GM23338 (cell line): Measurements from ENCODE around the gene MAN1C1. TPM values are rescaled to one million over a fixed set of nuclear protein-coding genes. Genes with fewer than 3 reads are reported as not detected.
A peak's percentile ranks its signal among the peaks of the same experiment; 100 is the strongest.

Source experiments
- ATAC-seq: fragments of 200-7000 bp; cut with Tn5 transposase; 3 replicates; pipeline ENCODE4 v1.9.1; 2020
- DNase-seq: peaks from one replicate; pipeline ENCODE4 v3.0.0-alpha.2; 2015; ENCODE audit warnings: low spot score
- H2AFZ ChIP-seq: fragments of 200-600 bp; sonication (generic); 2 replicates; pipeline ENCODE4 v1.8.0; 2016; ENCODE audit warnings: antibody characterized with exemption, mild to moderate bottlenecking, moderate library complexity
- H3F3A ChIP-seq: fragments of 200-600 bp; sonication (generic); replicated peaks from 2 replicates; pipeline ENCODE4 v1.8.0; 2017; ENCODE audit warnings: antibody characterized with exemption, mixed run types, low read depth
- H3K27ac ChIP-seq: fragments of 200-600 bp; sonication (generic); 2 replicates; pipeline ENCODE4 v1.6.1; 2016; ENCODE audit warnings: low read depth
- H3K27me3 ChIP-seq: fragments of 200-600 bp; sonication (generic); 2 replicates; pipeline ENCODE4 v1.8.0; 2016; ENCODE audit warnings: mild to moderate bottlenecking, mixed run types, moderate library complexity; ENCODE audit not compliant: insufficient read depth
- H3K36me3 ChIP-seq: fragments of 200-600 bp; sonication (generic); 2 replicates; pipeline ENCODE4 v1.8.0; 2016; ENCODE audit warnings: mild to moderate bottlenecking; ENCODE audit not compliant: insufficient read depth
- H3K4me1 ChIP-seq: fragments of 200-600 bp; sonication (generic); 2 replicates; pipeline ENCODE4 v1.8.0; 2016; ENCODE audit warnings: mild to moderate bottlenecking, moderate library complexity; ENCODE audit not compliant: insufficient read depth
- H3K4me2 ChIP-seq: fragments of 200-600 bp; sonication (generic); 2 replicates; pipeline ENCODE4 v1.7.1; 2017; ENCODE audit warnings: mixed run types
- H3K4me3 ChIP-seq: fragments of 200-600 bp; sonication (generic); 2 replicates; pipeline ENCODE4 v1.6.1; 2016; ENCODE audit warnings: mixed run types
- H3K79me2 ChIP-seq: fragments of 200-600 bp; sonication (generic); replicated peaks from 2 replicates; pipeline ENCODE4 v1.8.0; 2017; ENCODE audit warnings: mild to moderate bottlenecking; ENCODE audit not compliant: insufficient read depth
- H3K9me2 ChIP-seq: fragments of 200-600 bp; sonication (generic); 2 replicates; pipeline ENCODE4 v1.8.0; 2017; ENCODE audit not compliant: insufficient read depth
- H4K20me1 ChIP-seq: fragments of 200-600 bp; sonication (generic); replicated peaks from 2 replicates; pipeline ENCODE4 v1.8.0; 2017; ENCODE audit warnings: mild to moderate bottlenecking; ENCODE audit not compliant: insufficient read depth
- H3K27ac Mint-ChIP-seq: 2 replicates; pipeline ENCODE4 v1.8.0; 2020; ENCODE audit warnings: inconsistent platforms, mild to moderate bottlenecking, moderate library complexity, mixed read lengths
- H3K27me3 Mint-ChIP-seq: 3 replicates; pipeline ENCODE4 v1.8.0; 2022; ENCODE audit warnings: low read depth, mild to moderate bottlenecking, moderate library complexity, mixed read lengths, inconsistent platforms; ENCODE audit not compliant: insufficient read depth, poor library complexity
- H3K36me3 Mint-ChIP-seq: 3 replicates; pipeline ENCODE4 v1.8.0; 2021; ENCODE audit warnings: low read depth, mild to moderate bottlenecking, inconsistent platforms, moderate library complexity, mixed read lengths
- H3K4me1 Mint-ChIP-seq: 3 replicates; pipeline ENCODE4 v1.8.0; 2020; ENCODE audit warnings: mild to moderate bottlenecking, inconsistent platforms, mixed read lengths
- H3K4me3 Mint-ChIP-seq: 3 replicates; pipeline ENCODE4 v1.8.0; 2021; ENCODE audit warnings: moderate library complexity, mild to moderate bottlenecking, inconsistent platforms, mixed read lengths
- H3K9me3 Mint-ChIP-seq: 3 replicates; pipeline ENCODE4 v1.8.0; 2020; ENCODE audit warnings: moderate library complexity, mild to moderate bottlenecking, inconsistent platforms, mixed read lengths
- CREB1 ChIP-seq: fragments of 250-450 bp; sonication (Bioruptor Pico); IDR thresholded peaks from 2 replicates; pipeline ENCODE4 v1.5.0; 2020; ENCODE audit warnings: low read depth, mild to moderate bottlenecking, moderate library complexity
- EZH2 ChIP-seq: fragments of 200-600 bp; sonication (generic); IDR thresholded peaks from one replicate; pipeline ENCODE4 v1.8.0; 2017; ENCODE audit warnings: antibody characterized with exemption, mild to moderate bottlenecking, low read depth; ENCODE audit not compliant: unreplicated experiment
- EZH2phosphoT487 ChIP-seq: fragments of 200-600 bp; sonication (generic); IDR thresholded peaks from one replicate; pipeline ENCODE4 v1.8.1; 2018; ENCODE audit warnings: antibody characterized with exemption; ENCODE audit not compliant: unreplicated experiment
- JUNB ChIP-seq: IDR thresholded peaks from one replicate; pipeline ENCODE4 v1.6.1; 2016; ENCODE audit warnings: antibody characterized with exemption; ENCODE audit not compliant: unreplicated experiment
- NANOG ChIP-seq: IDR thresholded peaks from 2 replicates; pipeline ENCODE4 v1.6.1; 2016; ENCODE audit warnings: antibody characterized with exemption, borderline replicate concordance
- POLR2AphosphoS5 ChIP-seq: IDR thresholded peaks from 2 replicates; pipeline ENCODE4 v1.6.1; 2016; ENCODE audit warnings: antibody characterized with exemption, low read depth
- STAT1 ChIP-seq: IDR thresholded peaks from one replicate; pipeline ENCODE4 v1.6.1; 2016; ENCODE audit warnings: antibody characterized with exemption; ENCODE audit not compliant: unreplicated experiment
- ZNF114 ChIP-seq: fragments of 250-450 bp; sonication (Bioruptor Pico); IDR thresholded peaks from 2 replicates; pipeline ENCODE4 v1.5.0; 2020; ENCODE audit warnings: mild to moderate bottlenecking, moderate library complexity
- ZNF331 ChIP-seq: fragments of 250-450 bp; sonication (Bioruptor Pico); IDR thresholded peaks from 2 replicates; pipeline ENCODE4 v1.5.0; 2020; ENCODE audit warnings: low read depth, mild to moderate bottlenecking, moderate library complexity
- polyA plus RNA-seq: library from polyadenylated mRNA; unstranded; fragments of >200 nt; fragmentation: Nextera tagmentation; extraction: Ambion mirVana; gene quantifications from 2 replicates; pipeline ENCODE4 v1.2.1, GENCODE V29; 2016
- total RNA-seq: library from RNA; depleted of rRNA; stranded (reverse); fragments of >200 nt; shearing (Covaris generic); gene quantifications from 2 replicates; pipeline ENCODE4 v1.2.3, GENCODE V29; 2014
- TF ChIP-seq, protein P1 (sequence below): IDR thresholded peaks from 2 replicates; pipeline ENCODE4 v1.6.1; 2016; ENCODE audit warnings: antibody characterized with exemption
- TF ChIP-seq, protein P2 (sequence below): fragments of 250-450 bp; sonication (Bioruptor Pico); IDR thresholded peaks from 2 replicates; pipeline ENCODE4 v1.5.0; 2020; ENCODE audit warnings: mild to moderate bottlenecking, moderate library complexity
- TF ChIP-seq, protein P3 (sequence below): IDR thresholded peaks from one replicate; pipeline ENCODE4 v1.6.1; 2018; ENCODE audit warnings: antibody characterized with exemption; ENCODE audit not compliant: unreplicated experiment
- TF ChIP-seq, protein P4 (sequence below), 2 experiments: fragments of 200-600 bp in 1 of 2; sonication (generic) in 1 of 2; conservative IDR thresholded peaks; 2 replicates each; pipeline versions ENCODE4 v1.5.1 to v1.6.1; 2016 to 2017; ENCODE audit warnings: antibody characterized with exemption in 2 of 2, low read depth in 2 of 2, mild to moderate bottlenecking in 2 of 2, moderate library complexity in 1 of 2

Gene MAN1C1
- total and polyA plus RNA-seq, 2 experiments from 2014 or later: 5.4 to 13.6 TPM

DNA sequence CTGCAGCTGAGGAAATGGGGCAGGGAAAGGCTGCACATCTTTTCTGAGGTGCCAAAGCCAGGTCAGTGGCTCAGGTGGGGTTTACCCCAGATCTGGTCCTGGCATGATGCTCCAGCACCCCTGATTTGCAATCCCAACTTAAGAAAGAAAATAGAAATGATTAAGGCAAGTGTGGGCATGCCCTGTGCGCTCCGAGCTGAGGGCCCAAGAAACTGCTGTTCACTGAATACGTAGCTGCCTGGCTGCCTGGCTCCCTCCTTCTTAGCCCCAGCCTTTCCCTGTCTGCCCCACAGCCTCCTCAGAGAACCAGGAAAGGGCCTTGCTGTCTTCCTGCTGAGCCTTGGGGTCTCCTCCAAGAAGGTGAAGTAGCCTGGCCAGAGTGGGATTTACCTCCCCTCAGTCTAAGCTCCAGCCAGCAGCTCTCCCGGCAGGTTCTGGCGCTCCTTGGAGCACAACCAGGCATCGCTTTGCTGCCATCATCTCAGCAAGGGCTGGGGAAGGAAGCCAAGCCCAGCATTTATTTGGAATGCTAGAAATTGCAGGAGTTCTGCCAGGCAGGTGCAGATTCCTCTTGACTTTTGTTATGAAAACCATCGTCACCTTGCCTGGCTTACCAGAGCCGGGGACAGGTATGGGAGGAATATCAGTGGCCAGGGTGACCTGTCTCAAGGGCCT lies 132.1 kb downstream of the MAN1C1 start:
- H3K9me3 Mint-ChIP-seq: no peaks in the 10 kb centered on the region; the same call in 2 of the 3 replicates
- no peak overlapping the region for H3K4me3 ChIP-seq
- H3K27ac ChIP-seq: 0 out of 2 replicates have a peak overlapping the region, but pooled peaks have one; percentile 50
- H3K36me3 ChIP-seq: no peaks in the 10 kb centered on the region
- H2AFZ ChIP-seq: no peak overlapping the region
- no peaks in the 10 kb centered on the region; the same call in 2 of the 3 replicates for H3K36me3 Mint-ChIP-seq
- H3K4me1 ChIP-seq: peaks cover 27% of the 10 kb centered on the region
- TF ChIP-seq, protein P1, sequence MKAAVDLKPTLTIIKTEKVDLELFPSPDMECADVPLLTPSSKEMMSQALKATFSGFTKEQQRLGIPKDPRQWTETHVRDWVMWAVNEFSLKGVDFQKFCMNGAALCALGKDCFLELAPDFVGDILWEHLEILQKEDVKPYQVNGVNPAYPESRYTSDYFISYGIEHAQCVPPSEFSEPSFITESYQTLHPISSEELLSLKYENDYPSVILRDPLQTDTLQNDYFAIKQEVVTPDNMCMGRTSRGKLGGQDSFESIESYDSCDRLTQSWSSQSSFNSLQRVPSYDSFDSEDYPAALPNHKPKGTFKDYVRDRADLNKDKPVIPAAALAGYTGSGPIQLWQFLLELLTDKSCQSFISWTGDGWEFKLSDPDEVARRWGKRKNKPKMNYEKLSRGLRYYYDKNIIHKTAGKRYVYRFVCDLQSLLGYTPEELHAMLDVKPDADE: no peak
- TF ChIP-seq STAT1 (no peak), JUNB (no peak), ZNF331 (CRISPR knock-in tag) (no peak), NANOG (no peak), CREB1 (no peak), POLR2AphosphoS5 (no peak), EZH2phosphoT487 (no peak), ZNF114 (CRISPR knock-in tag) (no peak), EZH2 (no peak)
- TF ChIP-seq, protein P2, sequence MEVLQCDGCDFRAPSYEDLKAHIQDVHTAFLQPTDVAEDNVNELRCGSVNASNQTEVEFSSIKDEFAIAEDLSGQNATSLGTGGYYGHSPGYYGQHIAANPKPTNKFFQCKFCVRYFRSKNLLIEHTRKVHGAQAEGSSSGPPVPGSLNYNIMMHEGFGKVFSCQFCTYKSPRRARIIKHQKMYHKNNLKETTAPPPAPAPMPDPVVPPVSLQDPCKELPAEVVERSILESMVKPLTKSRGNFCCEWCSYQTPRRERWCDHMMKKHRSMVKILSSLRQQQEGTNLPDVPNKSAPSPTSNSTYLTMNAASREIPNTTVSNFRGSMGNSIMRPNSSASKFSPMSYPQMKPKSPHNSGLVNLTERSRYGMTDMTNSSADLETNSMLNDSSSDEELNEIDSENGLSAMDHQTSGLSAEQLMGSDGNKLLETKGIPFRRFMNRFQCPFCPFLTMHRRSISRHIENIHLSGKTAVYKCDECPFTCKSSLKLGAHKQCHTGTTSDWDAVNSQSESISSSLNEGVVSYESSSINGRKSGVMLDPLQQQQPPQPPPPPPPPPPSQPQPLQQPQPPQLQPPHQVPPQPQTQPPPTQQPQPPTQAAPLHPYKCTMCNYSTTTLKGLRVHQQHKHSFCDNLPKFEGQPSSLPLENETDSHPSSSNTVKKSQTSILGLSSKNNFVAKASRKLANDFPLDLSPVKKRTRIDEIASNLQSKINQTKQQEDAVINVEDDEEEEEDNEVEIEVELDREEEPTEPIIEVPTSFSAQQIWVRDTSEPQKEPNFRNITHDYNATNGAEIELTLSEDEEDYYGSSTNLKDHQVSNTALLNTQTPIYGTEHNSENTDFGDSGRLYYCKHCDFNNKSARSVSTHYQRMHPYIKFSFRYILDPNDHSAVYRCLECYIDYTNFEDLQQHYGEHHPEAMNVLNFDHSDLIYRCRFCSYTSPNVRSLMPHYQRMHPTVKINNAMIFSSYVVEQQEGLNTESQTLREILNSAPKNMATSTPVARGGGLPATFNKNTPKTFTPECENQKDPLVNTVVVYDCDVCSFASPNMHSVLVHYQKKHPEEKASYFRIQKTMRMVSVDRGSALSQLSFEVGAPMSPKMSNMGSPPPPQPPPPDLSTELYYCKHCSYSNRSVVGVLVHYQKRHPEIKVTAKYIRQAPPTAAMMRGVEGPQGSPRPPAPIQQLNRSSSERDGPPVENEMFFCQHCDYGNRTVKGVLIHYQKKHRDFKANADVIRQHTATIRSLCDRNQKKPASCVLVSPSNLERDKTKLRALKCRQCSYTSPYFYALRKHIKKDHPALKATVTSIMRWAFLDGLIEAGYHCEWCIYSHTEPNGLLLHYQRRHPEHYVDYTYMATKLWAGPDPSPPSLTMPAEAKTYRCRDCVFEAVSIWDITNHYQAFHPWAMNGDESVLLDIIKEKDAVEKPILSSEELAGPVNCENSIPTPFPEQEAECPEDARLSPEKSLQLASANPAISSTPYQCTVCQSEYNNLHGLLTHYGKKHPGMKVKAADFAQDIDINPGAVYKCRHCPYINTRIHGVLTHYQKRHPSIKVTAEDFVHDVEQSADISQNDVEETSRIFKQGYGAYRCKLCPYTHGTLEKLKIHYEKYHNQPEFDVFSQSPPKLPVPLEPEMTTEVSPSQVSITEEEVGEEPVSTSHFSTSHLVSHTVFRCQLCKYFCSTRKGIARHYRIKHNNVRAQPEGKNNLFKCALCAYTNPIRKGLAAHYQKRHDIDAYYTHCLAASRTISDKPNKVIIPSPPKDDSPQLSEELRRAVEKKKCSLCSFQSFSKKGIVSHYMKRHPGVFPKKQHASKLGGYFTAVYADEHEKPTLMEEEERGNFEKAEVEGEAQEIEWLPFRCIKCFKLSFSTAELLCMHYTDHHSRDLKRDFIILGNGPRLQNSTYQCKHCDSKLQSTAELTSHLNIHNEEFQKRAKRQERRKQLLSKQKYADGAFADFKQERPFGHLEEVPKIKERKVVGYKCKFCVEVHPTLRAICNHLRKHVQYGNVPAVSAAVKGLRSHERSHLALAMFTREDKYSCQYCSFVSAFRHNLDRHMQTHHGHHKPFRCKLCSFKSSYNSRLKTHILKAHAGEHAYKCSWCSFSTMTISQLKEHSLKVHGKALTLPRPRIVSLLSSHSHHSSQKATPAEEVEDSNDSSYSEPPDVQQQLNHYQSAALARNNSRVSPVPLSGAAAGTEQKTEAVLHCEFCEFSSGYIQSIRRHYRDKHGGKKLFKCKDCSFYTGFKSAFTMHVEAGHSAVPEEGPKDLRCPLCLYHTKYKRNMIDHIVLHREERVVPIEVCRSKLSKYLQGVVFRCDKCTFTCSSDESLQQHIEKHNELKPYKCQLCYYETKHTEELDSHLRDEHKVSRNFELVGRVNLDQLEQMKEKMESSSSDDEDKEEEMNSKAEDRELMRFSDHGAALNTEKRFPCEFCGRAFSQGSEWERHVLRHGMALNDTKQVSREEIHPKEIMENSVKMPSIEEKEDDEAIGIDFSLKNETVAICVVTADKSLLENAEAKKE: no peak
- TF ChIP-seq, protein P3, sequence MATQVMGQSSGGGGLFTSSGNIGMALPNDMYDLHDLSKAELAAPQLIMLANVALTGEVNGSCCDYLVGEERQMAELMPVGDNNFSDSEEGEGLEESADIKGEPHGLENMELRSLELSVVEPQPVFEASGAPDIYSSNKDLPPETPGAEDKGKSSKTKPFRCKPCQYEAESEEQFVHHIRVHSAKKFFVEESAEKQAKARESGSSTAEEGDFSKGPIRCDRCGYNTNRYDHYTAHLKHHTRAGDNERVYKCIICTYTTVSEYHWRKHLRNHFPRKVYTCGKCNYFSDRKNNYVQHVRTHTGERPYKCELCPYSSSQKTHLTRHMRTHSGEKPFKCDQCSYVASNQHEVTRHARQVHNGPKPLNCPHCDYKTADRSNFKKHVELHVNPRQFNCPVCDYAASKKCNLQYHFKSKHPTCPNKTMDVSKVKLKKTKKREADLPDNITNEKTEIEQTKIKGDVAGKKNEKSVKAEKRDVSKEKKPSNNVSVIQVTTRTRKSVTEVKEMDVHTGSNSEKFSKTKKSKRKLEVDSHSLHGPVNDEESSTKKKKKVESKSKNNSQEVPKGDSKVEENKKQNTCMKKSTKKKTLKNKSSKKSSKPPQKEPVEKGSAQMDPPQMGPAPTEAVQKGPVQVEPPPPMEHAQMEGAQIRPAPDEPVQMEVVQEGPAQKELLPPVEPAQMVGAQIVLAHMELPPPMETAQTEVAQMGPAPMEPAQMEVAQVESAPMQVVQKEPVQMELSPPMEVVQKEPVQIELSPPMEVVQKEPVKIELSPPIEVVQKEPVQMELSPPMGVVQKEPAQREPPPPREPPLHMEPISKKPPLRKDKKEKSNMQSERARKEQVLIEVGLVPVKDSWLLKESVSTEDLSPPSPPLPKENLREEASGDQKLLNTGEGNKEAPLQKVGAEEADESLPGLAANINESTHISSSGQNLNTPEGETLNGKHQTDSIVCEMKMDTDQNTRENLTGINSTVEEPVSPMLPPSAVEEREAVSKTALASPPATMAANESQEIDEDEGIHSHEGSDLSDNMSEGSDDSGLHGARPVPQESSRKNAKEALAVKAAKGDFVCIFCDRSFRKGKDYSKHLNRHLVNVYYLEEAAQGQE: no peak
- TF ChIP-seq, protein P4, sequence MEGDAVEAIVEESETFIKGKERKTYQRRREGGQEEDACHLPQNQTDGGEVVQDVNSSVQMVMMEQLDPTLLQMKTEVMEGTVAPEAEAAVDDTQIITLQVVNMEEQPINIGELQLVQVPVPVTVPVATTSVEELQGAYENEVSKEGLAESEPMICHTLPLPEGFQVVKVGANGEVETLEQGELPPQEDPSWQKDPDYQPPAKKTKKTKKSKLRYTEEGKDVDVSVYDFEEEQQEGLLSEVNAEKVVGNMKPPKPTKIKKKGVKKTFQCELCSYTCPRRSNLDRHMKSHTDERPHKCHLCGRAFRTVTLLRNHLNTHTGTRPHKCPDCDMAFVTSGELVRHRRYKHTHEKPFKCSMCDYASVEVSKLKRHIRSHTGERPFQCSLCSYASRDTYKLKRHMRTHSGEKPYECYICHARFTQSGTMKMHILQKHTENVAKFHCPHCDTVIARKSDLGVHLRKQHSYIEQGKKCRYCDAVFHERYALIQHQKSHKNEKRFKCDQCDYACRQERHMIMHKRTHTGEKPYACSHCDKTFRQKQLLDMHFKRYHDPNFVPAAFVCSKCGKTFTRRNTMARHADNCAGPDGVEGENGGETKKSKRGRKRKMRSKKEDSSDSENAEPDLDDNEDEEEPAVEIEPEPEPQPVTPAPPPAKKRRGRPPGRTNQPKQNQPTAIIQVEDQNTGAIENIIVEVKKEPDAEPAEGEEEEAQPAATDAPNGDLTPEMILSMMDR (conservative IDR thresholded peaks at IDR 0.05; ENCODE audit: low read depth in 2 of 2): no peak
- no peaks in the 10 kb centered on the region for H3K9me2 ChIP-seq
- H3K27me3 Mint-ChIP-seq: peaks cover 11% of the 10 kb centered on the region
- H3K27me3 ChIP-seq: no peaks in the 10 kb centered on the region
- H4K20me1 ChIP-seq: no peaks in the 10 kb centered on the region
- peak overlapping the region; percentile 48; the same call in 1 of the 2 replicates for H3K27ac Mint-ChIP-seq
- H3K4me2 ChIP-seq: peak overlapping the region; percentile 32; the same call in 1 of the 2 replicates
- H3K4me1 Mint-ChIP-seq: peaks cover 36% of the 10 kb centered on the region
- H3F3A ChIP-seq: no peaks in the 10 kb centered on the region
- peak; percentile 21 for DNase-seq
- H3K4me3 Mint-ChIP-seq: no peak overlapping the region
- no peak for ATAC-seq
- no peaks in the 10 kb centered on the region for H3K79me2 ChIP-seq
